ENCODE results near the gene PLEK2.
"Not testable (repeated sequence)": the region's sequence is repeated elsewhere in the genome, so short reads cannot be mapped to it uniquely, and the experiment has no call there.

Gene PLEK2

DNA sequence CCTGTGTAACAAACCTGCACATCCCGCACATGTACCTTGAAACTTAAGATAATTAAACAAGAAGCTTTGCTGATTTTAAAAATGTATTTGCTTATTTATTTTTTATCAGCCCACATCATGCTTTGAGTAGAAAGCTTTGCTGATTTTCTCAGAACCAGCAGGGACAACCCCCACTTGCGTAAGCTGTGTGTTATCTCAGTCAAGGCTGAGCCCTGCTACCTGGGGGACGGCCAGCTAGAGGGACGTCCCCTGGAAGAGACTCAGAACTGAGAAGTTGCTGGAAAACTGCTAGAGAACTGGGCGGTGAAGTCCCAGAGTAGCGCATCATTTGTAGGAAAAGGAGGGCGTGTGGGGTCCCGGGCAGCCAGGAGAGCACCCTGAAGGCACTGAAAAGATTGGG, 4.1 kb upstream of the PLEK2 start:
- DNase-seq (ENCODE audit: low read depth): no peak
- TF ChIP-seq, protein P1, sequence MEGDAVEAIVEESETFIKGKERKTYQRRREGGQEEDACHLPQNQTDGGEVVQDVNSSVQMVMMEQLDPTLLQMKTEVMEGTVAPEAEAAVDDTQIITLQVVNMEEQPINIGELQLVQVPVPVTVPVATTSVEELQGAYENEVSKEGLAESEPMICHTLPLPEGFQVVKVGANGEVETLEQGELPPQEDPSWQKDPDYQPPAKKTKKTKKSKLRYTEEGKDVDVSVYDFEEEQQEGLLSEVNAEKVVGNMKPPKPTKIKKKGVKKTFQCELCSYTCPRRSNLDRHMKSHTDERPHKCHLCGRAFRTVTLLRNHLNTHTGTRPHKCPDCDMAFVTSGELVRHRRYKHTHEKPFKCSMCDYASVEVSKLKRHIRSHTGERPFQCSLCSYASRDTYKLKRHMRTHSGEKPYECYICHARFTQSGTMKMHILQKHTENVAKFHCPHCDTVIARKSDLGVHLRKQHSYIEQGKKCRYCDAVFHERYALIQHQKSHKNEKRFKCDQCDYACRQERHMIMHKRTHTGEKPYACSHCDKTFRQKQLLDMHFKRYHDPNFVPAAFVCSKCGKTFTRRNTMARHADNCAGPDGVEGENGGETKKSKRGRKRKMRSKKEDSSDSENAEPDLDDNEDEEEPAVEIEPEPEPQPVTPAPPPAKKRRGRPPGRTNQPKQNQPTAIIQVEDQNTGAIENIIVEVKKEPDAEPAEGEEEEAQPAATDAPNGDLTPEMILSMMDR (IDR thresholded peaks at IDR 0.05; ENCODE audit: control insufficient read depth, extremely low read depth, insufficient read depth): no peak
- no peak overlapping the region for H3K4me3 ChIP-seq (ENCODE audit: low read depth, low read length)

DNA sequence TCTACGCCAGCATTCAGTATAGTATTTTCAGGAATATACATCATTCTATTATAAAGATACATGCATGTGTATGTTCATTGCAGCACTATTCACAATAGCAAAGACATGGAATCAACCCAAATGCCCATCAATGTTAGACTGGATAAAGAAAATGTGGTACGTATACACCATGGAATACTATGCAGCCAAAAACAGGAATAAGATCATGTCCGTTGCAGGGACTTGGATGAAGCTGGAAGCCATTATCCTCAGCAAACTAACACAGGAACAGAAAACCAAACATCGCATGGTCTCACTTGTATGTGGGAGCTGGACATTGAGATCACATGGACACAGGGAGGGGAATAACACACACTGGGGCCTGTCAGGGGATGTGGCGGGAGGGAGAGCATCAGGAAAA, 3.6 kb upstream of the PLEK2 start:
- DNase-seq (ENCODE audit: low read depth); H3K4me3 ChIP-seq (ENCODE audit: low read depth, low read length): not testable (repeated sequence)

DNA sequence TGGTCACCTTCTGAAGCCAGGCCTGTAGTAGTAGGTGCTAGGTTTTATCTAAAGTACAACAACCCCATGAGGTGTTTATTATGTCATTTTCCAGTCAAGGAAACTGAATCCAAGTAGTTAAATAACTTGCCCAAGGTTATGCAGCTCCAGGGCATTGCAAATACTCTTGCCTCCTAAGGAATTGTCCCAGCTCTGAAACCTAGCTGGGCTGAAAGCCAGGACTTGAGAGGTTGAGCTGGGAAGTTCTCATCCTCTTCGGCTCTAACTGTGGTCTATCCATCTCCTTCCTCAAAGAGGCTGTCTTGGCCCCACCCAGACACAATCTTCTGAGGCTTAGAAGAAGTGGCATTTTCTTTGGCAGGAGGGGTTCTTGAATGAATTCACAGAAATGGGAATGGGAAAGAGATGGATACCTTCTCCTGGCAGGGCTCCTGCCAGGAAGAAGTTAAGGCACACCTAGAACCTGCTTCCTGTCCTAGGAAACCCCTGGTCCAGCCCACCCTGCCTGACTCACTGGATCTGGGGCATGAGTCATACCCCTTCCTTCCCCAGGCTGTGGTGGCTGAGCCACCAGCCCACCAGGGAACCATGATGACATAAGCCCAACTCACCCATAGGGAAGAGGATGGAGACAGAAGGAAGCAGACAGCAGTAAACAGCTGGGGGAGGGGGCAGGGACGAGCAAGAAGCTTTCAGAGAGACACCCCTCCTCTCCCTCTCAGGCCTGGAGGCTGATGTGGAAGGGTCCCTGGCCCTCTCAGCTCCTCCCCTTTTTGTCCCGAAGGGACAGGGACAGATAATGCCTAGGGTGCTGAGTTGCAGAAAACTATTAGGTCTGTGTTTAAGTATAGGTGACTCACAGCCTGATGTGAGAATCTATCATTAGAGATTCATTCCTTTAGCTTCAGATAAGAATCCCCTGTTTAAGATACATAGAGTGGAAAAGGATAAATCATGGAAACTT, 2.1 kb upstream of the PLEK2 start:
- TF ChIP-seq, protein P1 (IDR thresholded peaks at IDR 0.05; ENCODE audit: control insufficient read depth, extremely low read depth, insufficient read depth): no peak
- no peak overlapping the region for H3K4me3 ChIP-seq (ENCODE audit: low read depth, low read length)
- DNase-seq (ENCODE audit: low read depth): no peak

DNA sequence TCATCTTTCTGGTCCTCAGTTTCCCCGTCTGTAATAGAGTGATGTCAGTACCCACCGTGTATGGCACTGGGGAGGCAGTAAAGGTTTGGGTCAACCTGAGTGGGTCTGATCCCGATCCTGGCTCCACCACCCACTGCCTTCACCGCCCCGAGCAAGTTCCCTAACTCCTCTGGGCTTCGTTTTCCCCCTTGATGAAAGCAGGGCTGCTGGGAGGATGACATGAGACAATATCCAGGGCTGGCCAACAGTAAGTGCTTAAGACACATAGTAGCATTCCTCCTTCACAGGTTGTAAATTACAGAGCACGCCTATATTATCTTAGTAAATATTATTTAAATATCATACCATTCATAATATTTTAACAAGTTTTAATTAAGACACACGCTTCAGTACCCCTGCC, 595 bp downstream of the PLEK2 start:
- DNase-seq (ENCODE audit: low read depth): no peak
- no peak overlapping the region for H3K4me3 ChIP-seq (ENCODE audit: low read depth, low read length)
- TF ChIP-seq, protein P1 (IDR thresholded peaks at IDR 0.05; ENCODE audit: control insufficient read depth, extremely low read depth, insufficient read depth): no peak

DNA sequence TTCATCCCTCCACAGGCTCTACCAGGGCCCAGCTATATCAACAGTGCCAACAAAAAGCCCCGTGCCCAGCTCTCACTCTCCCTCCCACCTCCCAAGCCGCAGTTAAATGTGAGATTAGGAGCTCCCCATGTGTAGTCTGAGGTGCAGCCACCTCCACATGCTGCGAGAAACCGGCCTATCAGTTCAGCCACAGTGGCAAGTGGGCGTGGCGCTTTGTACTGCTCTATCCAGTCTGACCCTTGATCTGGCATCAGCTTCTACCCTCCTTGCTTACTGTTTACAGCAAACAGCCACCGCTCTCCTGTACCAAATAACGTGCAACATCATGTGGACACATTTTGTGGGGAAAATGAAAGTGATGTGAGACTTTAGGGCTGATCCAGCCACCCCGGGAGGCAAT, 1.7 kb downstream of the PLEK2 start:
- TF ChIP-seq, protein P1 (IDR thresholded peaks at IDR 0.05; ENCODE audit: control insufficient read depth, extremely low read depth, insufficient read depth): no peak
- H3K4me3 ChIP-seq (ENCODE audit: low read depth, low read length): no peak overlapping the region
- DNase-seq (ENCODE audit: low read depth): no peak

DNA sequence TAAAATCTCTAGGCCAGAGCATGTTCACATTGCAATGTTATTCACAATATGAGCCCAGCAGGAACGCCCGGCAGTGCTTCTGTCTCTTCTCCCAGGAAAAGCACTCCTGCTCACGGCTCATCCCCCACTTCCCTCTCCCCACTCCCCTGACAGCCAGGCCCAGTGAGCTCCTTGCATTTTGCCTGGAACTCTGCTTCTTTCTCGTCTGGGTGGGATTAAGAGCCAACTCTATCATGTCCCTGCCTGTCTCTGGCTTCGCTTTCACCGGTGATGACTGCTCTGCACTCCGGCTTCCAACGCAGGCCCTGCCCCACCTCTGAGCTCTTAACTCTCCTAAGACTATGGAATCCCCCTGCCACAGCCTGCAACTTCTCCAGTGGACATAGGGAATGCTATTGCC, 2.5 kb downstream of the PLEK2 start:
- no peak for DNase-seq (ENCODE audit: low read depth)
- TF ChIP-seq, protein P1 (IDR thresholded peaks at IDR 0.05; ENCODE audit: control insufficient read depth, extremely low read depth, insufficient read depth): no peak
- no peak overlapping the region for H3K4me3 ChIP-seq (ENCODE audit: low read depth, low read length)

DNA sequence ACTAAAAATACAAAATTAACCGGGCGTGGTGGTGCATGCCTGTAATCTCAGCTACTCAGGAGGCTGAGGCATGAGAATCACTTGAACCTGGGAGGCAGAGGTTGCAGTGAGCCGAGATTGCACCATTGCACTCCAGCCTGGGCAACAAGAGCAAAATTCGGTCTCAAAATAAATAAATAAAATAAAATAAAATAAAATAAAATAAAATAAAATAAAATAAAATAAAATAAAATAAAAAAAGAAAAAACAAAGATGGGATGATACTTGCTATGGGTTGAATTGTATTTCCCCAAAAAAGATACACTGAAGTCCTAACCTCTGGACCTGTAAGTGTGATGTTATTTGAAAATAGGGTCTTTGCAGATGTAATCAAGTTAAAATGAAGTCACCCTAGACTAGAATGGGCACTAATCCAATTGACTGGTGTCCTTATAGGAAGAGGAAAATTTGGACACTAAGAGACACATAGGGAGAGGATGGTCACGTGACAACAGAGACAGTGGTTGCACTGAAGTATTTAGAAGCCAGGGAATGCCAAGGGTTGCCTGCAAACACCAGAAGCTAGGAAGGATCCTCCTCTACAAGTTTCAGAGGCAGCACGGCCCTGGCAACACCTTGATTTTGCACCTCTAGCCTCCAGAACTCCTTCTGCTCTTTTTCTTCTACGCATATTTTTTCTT, 3.7 kb downstream of the PLEK2 start:
- DNase-seq (ENCODE audit: low read depth); H3K4me3 ChIP-seq (ENCODE audit: low read depth, low read length): not testable (repeated sequence)

Data from LNCaP clone FGC (cell line).